HCT116 (cell line): ENCODE data around the gene SEMA4B. TPM values are rescaled to one million over a fixed set of nuclear protein-coding genes. Genes with fewer than 3 reads are reported as not detected.

Experiments
- total RNA-seq: library from RNA; stranded (reverse); gene quantifications from one replicate; pipeline ENCODE4 v1.2.1, GENCODE V29; 2021; ENCODE audit not compliant: unreplicated experiment

Gene SEMA4B
- total RNA-seq, 1 experiment from 2014 or later, result 98.6 TPM

Other genes with a start within 250 kb of the SEMA4B start
- 10.0 TPM for gene ZNF710, start 200.0 kb upstream of the SEMA4B start, total RNA-seq
- 48.1 TPM for gene IDH2, start 98.9 kb upstream of the SEMA4B start, total RNA-seq
- 92.7 TPM for gene CIB1, start 32.6 kb downstream of the SEMA4B start, total RNA-seq
- gene GDPGP1, start 32.9 kb downstream of the SEMA4B start, total RNA-seq, result 15.4 TPM
- 1.0 TPM for gene TTLL13, start 48.2 kb downstream of the SEMA4B start, total RNA-seq
- gene NGRN, start 64.3 kb downstream of the SEMA4B start, total RNA-seq, result 72.7 TPM
- 4.0 TPM for gene ZNF774, start 151.0 kb downstream of the SEMA4B start, total RNA-seq
- 113 TPM for gene IQGAP1, start 186.9 kb downstream of the SEMA4B start, total RNA-seq